GM12864 (cell line): Measurements from ENCODE around the gene RNF130.

Experiments used
- DNase-seq: peaks from one replicate; pipeline ENCODE4 v3.0.0-alpha.2; 2011; ENCODE audit warnings: low read depth
- H3K4me3 ChIP-seq: 2 replicates; pipeline ENCODE4 v1.5.1; 2011; ENCODE audit warnings: mild to moderate bottlenecking, low read depth, low read length, control low read depth
- CTCF ChIP-seq: IDR thresholded peaks from 2 replicates; pipeline ENCODE4 v1.5.1; 2011; ENCODE audit warnings: low read depth, mild to moderate bottlenecking, moderate library complexity, low read length, control low read depth, inconsistent platforms; ENCODE audit errors: missing control alignments

Gene RNF130

GRCh38 chr5:180102636-180103035, 31.1 kb upstream of the RNF130 start:
- TF ChIP-seq CTCF: no peak

GRCh38 chr5:180101451-180102105, 30.0 kb upstream of the RNF130 start:
- TF ChIP-seq CTCF: no peak
- no peak overlapping the region for H3K4me3 ChIP-seq
- no peak for DNase-seq

More at GRCh38 chr5:180102636-180103035, 31.1 kb upstream of the RNF130 start:
- no peak overlapping the region for H3K4me3 ChIP-seq
- DNase-seq: no peak

- no peak overlapping the region for H3K4me3 ChIP-seq
- no peak for TF ChIP-seq CTCF
- DNase-seq: no peak
Measured at GRCh38 chr5:180100621-180101450, 29.3 kb upstream of the RNF130 start.

GRCh38 chr5:180099733-180100611, 28.4 kb upstream of the RNF130 start:
- no peak for DNase-seq
- no peak for TF ChIP-seq CTCF
- H3K4me3 ChIP-seq: no peak overlapping the region

GRCh38 chr5:180098991-180099732, 27.6 kb upstream of the RNF130 start:
- DNase-seq: no peak
- no peak for TF ChIP-seq CTCF
- no peak overlapping the region for H3K4me3 ChIP-seq

- no peak for DNase-seq
- TF ChIP-seq CTCF: no peak
- H3K4me3 ChIP-seq: no peak overlapping the region
Measured at GRCh38 chr5:180098526-180098925, 27.0 kb upstream of the RNF130 start.
